RPMI7951 (cell line): Measurements from ENCODE around the gene MCC. TPM values are rescaled to one million over a fixed set of nuclear protein-coding genes. Genes with fewer than 3 reads are reported as not detected.

Source experiments
- DNase-seq: peaks from one replicate; pipeline ENCODE4 v3.0.0-alpha.2; 2012; ENCODE audit warnings: low read depth
- total RNA-seq: library from RNA; depleted of rRNA; stranded (reverse); fragments of >200 nt; shearing (Covaris generic); gene quantifications from 2 replicates; pipeline ENCODE4 v1.2.3, GENCODE V29; 2014

The MCC gene
- total RNA-seq, 1 experiment from 2014 or later, result 11.3 TPM

DNA sequence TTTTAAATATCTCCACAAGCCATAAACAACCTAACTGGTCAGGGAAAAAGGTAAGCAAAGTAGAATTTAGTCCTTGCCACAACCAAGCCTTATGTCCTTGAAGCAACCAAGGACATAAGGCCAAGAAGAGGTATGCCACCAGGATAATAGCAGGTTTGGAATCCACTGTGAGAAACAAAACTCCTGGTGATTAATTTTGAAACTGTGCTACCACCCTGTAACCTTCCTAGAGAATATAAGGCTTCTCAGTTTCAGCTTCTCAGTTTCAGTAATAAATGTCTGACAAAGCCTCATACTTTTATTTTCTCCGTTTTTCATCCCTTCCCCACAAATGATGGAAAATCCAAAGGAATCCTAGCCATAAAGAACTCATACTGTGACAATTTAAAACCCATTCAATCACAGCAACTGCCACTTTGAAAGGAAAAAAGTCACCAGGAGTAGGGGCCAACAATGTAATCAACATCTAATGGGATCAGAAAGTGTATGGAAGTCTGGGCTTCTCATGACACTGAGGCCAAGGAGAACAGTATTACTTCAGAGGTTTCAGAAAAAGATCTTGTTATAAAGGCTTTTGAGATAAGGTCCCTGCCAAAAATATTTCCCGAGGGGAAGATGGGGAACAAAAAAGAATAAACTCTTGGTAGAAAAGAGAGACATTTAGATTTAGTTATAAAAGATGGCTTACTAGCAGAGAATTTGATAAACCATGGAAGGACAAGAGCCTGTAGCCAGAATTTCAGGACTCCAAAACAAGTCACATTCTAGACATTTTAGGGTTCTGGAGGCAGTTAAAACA, 242.6 kb downstream of the MCC start:
- DNase-seq, result no peak

DNA sequence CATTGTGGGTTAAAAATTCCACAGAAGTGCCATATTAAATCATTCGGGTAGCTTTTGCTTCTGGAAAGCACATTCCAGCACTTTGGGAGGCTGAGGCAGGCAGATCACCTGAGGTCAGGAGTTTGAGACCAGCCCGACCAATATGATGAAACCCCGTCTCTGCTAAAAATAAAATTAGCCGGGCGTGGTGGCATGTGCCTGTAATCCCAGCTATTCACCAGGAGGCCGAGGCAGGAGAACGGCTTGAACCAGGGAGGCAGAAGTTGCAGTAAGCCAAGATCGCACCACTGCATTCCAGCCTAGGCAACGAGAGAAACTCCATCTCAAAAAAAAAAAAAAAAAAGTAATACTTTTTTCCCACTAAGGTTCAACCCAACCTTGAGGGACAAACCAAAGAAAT, 243.3 kb downstream of the MCC start:
- no peak for DNase-seq

DNA sequence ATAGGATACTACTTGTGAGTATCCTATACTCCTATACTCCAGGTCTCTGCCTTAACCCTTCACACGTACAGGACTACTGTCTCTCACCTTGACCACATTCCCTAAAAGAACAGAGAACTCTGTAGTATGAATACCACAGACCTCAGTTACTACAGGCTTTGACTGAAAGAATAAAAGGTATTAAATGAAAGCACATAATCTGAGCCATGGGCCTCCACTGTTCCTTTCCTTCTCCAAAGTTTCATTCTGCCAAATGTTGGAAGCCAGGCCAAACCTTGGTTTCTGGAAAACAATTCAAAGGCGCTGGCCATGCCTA, 244.9 kb downstream of the MCC start:
- no peak for DNase-seq

DNA sequence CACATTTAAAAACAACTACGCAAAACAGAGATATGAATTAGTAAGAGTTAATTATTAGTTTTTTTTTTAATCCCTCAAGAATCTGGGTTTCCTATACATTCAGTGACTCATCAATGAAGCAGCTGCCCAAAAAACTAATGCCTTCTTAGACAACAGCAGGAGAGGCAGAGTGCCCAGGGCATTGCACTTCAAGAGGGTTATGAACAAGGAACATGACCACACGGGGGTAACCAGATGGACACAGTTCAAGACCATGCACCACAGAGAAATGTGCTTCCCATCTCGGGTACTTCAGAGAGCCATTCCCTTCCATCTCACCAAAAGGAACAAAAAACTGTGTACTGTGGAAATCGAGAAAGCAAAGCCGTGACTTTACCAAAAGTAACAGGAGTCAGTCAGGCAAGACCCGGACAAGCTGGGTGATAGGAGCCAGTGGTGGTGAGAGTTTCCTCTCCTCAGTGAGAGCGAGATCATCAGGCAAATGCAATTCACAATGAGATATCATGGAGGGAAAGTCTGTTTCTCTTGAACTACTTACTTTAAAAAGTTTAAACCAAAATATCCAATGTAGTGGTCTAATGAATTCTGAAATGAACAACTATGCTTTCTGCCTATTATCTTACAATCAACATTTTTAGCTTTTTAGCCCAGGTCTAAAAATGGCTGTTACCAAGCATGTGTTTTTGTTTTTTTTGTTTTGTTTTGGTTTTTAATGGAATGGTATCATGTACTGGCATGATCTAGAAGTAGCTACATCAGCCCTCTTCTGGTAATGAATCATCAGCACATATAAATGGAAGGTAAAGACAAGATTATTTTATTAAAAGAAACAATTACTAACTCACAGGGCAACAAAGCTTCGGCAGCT, 245.5 kb downstream of the MCC start:
- peak; percentile 72 for DNase-seq

DNA sequence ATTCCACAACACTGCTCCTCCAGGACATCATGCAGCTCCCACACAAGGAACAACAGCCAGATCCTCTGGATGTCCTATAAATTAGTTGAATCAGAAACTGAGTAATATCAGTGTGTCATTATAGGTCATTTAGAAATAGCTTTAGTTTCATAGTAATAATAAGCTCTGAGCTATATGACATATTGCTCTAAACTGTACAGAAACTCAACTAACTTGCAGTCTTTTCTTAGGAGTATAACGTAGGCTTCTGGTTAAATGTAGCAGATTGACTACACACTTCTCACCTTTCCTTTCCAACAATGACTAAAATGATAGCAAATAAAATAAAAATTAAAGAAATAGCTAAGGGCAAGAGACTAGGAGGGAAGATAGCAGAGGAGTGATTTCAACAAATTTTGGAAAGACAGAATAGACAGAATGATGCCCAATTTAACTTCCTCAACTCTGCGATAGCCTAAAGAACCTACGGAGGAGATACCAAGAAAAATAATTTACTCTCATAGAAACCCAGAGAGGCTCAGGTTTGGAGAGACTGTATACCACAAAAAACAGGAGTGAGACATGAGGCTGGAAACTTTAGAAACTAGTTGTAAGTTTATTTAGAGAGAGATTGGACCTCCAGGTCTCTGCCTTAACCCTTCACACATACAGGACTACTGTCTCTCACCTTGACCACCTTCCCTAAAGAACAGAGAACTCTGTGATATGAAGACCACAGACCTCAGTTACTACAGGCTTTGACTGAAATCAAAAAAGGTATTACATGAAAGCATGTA, 247.1 kb downstream of the MCC start:
- DNase-seq, result no peak

DNA sequence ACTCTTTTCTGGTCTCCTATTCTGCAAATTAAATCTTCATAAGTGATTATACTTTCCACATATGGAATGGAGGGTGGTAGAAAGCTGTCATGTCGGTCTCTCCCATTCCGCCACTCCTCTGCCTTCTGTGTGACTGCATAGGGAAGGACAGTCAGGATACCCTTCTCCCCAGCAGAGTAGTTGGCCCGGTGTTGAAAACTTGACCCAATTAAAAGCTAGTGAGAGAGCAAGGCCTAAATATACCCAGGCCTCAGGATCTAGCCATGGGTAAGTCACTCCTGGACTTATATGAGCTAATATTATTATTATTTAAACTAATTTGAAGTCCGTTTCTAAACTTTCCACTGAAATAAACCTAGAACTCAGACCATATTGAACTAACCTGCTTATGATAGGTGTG, 248.2 kb downstream of the MCC start:
- DNase-seq, result no peak

DNA sequence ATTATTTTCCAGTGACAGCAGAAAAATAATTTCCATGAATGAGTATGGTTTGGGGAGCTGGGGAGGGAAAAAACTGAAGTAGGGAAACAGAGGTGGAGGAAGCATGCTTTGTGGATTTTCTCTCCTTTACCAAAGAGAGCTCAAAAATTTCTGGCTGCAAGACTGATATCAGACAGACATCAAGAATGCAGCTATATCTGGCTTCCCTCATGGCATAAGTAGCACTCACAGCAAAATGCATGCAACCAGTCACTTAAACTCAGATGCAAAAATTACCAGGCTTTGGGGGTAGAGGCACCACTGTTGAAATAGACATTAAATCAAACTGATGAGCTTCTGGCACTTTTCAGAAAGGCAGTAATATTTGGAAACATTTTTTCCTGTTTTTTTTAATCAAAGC, 250.4 kb downstream of the MCC start:
- DNase-seq, result no peak

DNA sequence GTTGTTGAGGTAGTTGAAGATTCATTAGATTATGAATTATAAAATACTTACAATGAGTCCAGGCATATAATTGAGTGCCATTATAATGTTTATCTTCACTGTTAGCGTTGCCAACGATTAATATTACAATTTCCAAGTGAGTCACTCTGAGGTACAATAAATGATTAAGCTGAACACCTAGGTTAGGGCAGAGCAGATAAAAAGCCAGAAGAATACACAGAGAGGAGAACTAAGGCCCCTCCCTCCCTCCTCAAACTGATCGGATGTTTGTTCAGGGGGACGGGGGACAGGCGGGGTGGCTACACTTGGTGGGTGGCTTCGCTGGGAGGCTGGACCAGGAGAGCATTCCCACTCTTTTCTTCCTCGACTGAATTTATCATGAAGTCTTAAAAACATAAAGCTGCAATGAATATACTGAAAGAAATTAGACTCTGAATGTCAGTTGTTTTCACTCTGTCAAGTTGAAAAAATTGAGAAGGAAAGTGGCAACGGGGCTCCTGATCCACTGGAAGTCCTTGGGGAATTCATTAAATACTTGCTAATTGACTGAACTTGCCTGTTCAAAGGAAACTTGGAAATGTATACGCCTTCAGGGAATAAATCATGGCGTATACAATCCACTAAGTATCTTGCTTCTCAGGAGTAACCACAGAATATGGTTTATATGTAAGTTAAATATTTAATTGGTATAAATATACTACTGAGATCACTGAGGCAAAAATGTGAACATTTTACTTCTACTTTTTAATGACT, 251.5 kb downstream of the MCC start:
- DNase-seq, result no peak

DNA sequence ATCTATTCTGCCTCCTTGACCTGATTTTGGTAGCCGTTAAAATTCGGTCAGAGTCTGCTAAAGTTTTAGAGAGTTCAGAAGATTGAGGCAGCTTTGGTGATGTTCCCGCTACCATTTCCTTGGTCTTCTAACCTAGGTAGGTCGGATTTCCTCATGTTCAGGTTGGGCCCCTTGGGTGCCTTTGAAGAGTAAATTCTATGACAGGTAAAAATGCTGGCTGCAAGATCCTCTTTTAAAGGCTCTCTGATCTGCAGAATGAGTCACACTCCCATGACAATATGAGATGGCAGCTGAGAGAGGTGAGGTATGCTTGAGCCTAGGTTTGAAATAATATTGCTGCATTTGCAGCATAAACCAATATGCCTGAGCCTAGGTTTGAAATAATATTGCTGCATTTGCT, 252.4 kb downstream of the MCC start:
- no peak for DNase-seq

DNA sequence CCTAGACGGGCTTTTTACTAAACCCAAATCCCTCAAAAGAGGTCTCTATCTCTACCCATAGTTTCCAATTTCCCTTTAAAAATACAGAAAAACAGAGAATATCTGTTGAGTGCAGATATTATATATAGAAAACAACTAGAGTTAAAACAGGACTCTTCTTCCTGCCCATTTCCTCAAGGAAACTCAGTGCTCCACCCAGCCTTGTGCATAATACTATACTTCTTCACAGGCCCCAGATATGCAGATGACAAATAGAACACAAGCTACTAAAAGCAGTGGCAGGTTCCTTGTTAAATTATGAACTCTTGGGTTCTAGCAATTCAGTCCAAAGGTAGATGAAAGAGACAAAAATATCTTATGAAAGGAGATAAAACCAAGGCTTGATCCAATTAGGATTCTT, 253.7 kb downstream of the MCC start:
- no peak for DNase-seq

DNA sequence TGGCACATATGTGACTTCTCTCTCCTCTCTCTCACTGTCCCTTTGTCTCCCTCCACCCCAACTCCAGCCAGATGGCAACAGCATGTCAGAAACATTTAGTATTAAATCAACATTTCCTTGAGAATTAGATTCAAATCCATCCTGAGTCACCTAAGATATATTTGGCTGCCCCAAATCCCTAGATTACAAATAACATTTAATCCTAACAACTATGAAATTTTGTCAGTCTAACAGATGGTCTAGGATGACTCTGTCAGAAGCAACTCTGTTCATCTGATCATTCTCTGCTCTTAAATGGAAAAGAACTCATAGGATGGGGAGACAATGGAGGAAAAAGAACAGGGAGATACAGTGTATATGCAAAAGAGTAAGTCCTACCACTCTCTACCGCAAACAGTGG, 254.6 kb downstream of the MCC start:
- DNase-seq, result peak; percentile 19

DNA sequence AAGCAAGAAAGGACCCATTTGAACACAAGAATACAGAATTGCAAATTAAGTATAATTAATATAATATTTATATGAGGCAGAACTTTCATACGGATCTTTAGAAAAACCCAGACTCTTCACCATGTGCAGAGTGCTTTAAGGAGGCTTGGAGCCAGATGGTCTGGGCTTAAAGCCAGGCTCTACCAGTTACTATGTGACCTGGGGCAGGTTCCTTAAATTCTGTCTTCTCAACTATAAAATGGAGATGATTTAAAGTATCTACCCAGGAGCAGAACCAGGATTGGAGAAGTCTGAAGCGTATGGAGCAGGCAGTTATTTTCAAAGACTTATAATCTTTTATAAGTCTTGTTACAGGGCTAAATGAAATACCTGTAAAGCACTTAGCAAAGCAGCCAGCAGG, 255.6 kb downstream of the MCC start:
- DNase-seq, result peak; percentile 59

DNA sequence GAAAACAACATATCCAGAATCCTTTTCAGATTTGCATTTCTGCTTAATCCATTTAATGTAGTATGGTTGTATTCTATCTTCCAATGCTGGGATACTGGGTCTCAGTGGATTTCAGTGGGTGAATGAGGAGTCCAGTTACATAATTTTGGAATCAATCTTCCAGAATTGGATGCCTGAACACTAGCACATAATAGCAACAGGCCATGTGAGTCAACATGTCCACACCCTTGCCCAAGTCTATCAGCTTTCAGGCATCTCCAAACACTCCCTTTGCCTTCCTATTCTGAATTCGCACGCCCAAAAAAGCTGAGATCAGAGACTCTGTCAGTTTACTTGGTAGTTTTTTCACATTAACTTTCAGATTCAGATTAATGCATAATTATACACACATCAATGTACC, 256.0 kb downstream of the MCC start:
- DNase-seq, result no peak

DNA sequence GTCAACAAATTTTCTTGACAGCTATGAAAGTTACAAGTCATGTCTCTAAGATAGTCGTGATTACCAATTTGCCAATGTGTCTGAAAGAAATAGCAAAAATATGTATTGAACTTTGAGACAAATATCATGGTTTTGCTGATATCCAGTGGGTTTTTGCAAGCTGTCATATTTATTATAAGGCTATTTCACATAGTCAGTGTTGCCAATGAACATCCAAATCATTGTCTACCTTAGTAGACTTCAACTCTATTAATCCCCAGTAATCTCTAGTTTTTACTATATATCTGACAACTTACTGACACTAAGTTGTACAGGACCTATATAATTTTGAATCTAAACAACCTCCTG, 256.6 kb downstream of the MCC start:
- DNase-seq, result no peak

DNA sequence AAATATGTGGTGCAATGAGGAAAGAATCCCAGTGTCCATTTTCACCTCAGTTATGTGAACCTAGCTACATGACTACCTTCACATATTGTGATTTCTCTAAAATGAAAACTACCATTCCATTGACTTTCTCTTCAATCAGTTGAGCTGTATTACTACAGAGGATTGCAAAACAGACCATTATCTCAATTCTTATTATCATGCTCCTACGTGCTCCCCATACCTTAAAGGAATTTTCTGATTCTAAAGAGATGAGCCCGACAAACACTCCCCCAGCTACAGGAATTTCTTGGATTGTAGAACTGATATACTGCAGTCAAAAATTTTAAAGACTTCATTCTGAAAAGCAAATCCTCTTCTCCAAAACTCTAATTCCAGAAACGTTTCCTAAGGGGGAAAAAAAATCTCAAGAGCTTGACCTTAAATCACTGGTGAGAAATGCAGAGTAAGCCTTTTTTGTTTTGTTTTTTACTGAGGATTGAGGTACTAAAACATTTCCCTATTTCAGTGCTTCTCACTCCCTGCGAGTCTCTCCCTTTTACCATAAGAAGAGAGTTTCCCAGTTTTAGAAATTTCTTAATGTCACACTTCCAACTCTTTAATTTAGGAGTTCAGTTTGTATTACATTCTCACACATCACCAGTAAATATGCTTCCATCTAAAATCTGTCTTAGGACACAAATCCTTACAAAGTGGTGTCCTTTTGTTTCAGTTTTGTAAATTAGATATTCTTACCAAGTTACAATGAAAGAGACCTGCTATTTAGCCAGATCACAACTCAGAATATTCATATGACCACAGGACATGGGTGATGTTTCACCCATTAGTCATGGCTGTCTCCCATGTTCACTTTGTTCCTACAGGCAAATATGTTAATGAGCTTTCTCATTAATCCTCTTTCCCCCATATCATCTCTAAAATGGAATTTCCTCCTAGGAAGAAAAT, 257.3 kb downstream of the MCC start:
- peak; percentile 74 for DNase-seq

DNA sequence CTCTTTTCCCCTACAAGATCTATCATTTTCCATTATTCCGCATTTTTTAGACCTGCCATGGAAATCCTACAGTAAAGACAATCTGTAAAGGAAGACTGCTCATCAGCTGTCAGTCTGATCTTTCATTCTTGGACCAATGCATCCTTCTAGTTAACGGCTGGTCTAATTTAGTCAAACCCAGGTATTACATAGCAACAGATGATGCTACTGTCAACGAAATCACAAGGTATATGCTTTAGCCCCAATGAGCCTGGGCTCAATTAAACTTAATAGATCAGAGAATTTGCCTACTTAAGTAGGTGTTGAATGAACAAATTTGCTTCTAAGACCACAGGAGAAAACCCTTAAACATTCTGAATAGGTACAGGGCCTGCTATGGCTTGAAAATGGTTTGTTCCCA, 260.5 kb downstream of the MCC start:
- DNase-seq, result no peak

DNA sequence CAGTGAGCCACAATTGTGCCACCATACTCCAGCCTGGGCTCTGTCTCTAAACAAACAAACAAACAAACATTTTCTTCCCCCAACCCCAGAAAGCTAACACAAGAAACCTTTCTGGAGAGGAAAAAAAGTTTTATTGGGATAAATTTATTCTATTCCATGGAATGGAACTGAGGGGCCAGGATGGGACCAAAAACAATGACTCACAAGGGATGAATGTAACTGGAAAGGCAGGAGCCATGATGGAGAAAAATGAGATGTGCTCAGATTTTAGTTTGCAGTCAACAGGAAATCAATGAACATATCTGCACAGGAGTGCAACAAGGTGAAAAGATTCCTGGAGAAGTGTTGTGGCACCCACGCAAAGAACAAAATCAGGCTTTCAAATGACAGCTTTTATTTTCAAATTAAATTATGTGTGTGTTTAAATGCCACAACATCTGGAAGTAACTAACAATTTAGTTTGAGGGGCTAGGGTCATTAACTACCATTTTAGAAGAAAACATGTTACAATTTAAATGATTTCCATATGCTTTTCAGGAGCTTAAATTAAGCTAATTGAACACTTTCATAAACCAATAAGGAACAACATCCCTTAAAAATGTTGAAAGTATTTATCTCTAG, 262.0 kb downstream of the MCC start:
- DNase-seq, result no peak

DNA sequence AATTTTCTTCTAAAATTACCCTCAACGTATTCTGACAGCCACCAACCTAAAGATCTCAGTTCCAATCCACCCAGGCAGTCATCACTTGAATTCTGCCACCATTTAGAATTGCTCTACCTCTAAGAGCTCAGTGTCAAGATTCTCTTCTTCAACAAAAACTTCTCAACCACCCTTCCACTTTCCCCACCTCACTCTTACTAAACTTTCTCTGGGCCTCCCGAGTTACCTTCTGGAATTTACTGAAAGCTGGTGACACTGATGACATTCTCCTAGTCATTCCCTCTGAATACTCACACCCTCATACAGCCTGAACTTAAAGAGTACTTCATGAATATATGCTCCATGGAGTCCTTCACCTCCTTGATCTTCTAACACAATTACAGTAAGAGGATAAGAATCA, 263.0 kb downstream of the MCC start:
- DNase-seq, result no peak

DNA sequence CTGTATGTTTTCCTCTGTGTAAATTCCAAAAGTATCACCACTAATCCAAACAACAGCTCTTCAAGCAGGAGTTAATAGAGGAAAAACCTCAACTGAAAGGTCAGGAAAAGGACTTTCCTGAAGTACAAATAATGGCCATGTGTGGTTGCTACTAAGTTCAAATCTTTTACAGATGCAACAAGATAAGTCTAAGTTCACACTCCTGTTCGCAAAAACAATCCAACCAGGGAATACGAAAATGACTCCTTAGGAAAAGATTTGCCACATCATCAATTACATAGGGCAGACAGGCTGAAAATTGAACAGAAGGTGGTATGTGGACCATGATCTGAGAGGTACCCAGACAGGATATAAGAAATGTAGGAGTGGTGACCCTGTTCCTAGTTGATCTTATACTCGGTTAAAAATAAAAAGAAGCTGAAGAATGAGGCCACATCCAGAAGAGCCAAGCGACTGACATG, 263.6 kb downstream of the MCC start:
- DNase-seq, result peak; percentile 59
